HepG2 (cell line): ENCODE data around the gene SLC9A8. TPM values are rescaled to one million over a fixed set of nuclear protein-coding genes. Genes with fewer than 3 reads are reported as not detected.

Source experiments
- CBX5 ChIP-seq: sonication (generic); formaldehyde crosslinking; IDR thresholded peaks from 2 replicates; pipeline ENCODE4 v1.4.0; 2020; ENCODE audit warnings: missing genetic modification reagents, borderline replicate concordance
- CCDC6 ChIP-seq: sonication (generic); formaldehyde crosslinking; IDR thresholded peaks from 2 replicates; pipeline ENCODE4 v1.8.1; 2022; ENCODE audit warnings: mild to moderate bottlenecking, missing genetic modification reagents, moderate library complexity
- CENPT ChIP-seq: sonication (generic); formaldehyde crosslinking; IDR thresholded peaks from 2 replicates; pipeline ENCODE4 v1.8.0; 2022; ENCODE audit warnings: low read depth, mild to moderate bottlenecking, moderate library complexity, missing genetic modification reagents
- CHD4 ChIP-seq: fragments of 200-600 bp; sonication (generic); IDR thresholded peaks from 2 replicates; pipeline ENCODE4 v1.7.0; 2017; ENCODE audit warnings: mild to moderate bottlenecking, low read length, borderline replicate concordance
- DMTF1 ChIP-seq: sonication (generic); formaldehyde crosslinking; IDR thresholded peaks from 2 replicates; pipeline ENCODE4 v1.4.0; 2020; ENCODE audit warnings: mild to moderate bottlenecking, missing genetic modification reagents
- DNMT1 ChIP-seq: sonication (generic); formaldehyde crosslinking; IDR thresholded peaks from 2 replicates; pipeline ENCODE4 v1.5.1; 2020; ENCODE audit warnings: mild to moderate bottlenecking, missing genetic modification reagents
- ETV5 ChIP-seq: IDR thresholded peaks from 2 replicates; pipeline ENCODE4 v1.6.1; 2018; ENCODE audit warnings: missing biosample characterization, missing genetic modification reagents, inconsistent platforms, borderline replicate concordance
- FUBP1 ChIP-seq: sonication (generic); formaldehyde crosslinking; IDR thresholded peaks from 2 replicates; pipeline ENCODE4 v1.5.1; 2020; ENCODE audit warnings: missing genetic modification reagents, mild to moderate bottlenecking, borderline replicate concordance
- KDM1A ChIP-seq: IDR thresholded peaks from 2 replicates; pipeline ENCODE4 v1.6.1; 2016; ENCODE audit warnings: missing compliant biosample characterization
- MTERF4 ChIP-seq: sonication (generic); formaldehyde crosslinking; IDR thresholded peaks from 2 replicates; pipeline ENCODE4 v1.8.0; 2023; ENCODE audit warnings: mild to moderate bottlenecking, missing genetic modification reagents
- NCOR1 ChIP-seq: fragments of 200-600 bp; sonication (generic); IDR thresholded peaks from 2 replicates; pipeline ENCODE4 v1.7.0; 2017; ENCODE audit warnings: antibody characterized with exemption, low read length, borderline replicate concordance
- NONO ChIP-seq, 2 experiments: fragments of 450-650 bp in 1 of 2; sonication (generic) in 1 of 2; formaldehyde crosslinking in 1 of 2; IDR thresholded peaks in 1 of 2; conservative IDR thresholded peaks in 1 of 2; 2 replicates each; pipeline versions ENCODE4 v1.6.1 to v1.8.0; 2017 to 2022; ENCODE audit warnings: mild to moderate bottlenecking in 1 of 2, missing genetic modification reagents in 1 of 2, moderate library complexity in 1 of 2
- RNF2 ChIP-seq: fragments of 450-650 bp; conservative IDR thresholded peaks from 2 replicates; pipeline ENCODE4 v1.6.1; 2016; ENCODE audit warnings: low read depth
- SIX4 ChIP-seq: sonication (generic); formaldehyde crosslinking; IDR thresholded peaks from 2 replicates; pipeline ENCODE4 v1.4.0; 2020; ENCODE audit warnings: missing genetic modification reagents
- SNAPC5 ChIP-seq: sonication (generic); formaldehyde crosslinking; IDR thresholded peaks from 2 replicates; pipeline ENCODE4 v1.8.1; 2023; ENCODE audit warnings: mild to moderate bottlenecking, missing genetic modification reagents, borderline replicate concordance
- TCF12 ChIP-seq, 2 experiments: fragments of 450-650 bp in 1 of 2; sonication (generic) in 1 of 2; formaldehyde crosslinking in 1 of 2; IDR thresholded peaks; 2 replicates each; pipeline versions ENCODE4 v1.6.1 to v1.8.0; 2017 to 2022; ENCODE audit warnings: antibody characterized with exemption in 1 of 2, mild to moderate bottlenecking in 1 of 2, missing genetic modification reagents in 1 of 2, moderate library complexity in 1 of 2
- TOE1 ChIP-seq: sonication (generic); formaldehyde crosslinking; IDR thresholded peaks from 2 replicates; pipeline ENCODE4 v1.4.0; 2020; ENCODE audit warnings: mild to moderate bottlenecking, missing genetic modification reagents
- ZBTB38 ChIP-seq: sonication (generic); formaldehyde crosslinking; IDR thresholded peaks from 2 replicates; pipeline ENCODE4 v1.5.1; 2020; ENCODE audit warnings: mild to moderate bottlenecking, missing genetic modification reagents
- ZBTB43 ChIP-seq: sonication (generic); formaldehyde crosslinking; conservative IDR thresholded peaks from 2 replicates; pipeline ENCODE4 v1.4.0; 2020; ENCODE audit warnings: missing genetic modification reagents
- ZFP62 ChIP-seq: sonication (generic); formaldehyde crosslinking; IDR thresholded peaks from 2 replicates; pipeline ENCODE4 v1.4.0; 2020; ENCODE audit warnings: missing genetic modification reagents
- ZNF232 ChIP-seq: sonication (generic); formaldehyde crosslinking; IDR thresholded peaks from 2 replicates; pipeline ENCODE4 v1.4.0; 2020; ENCODE audit warnings: missing genetic modification reagents, borderline replicate concordance
- ZNF441 ChIP-seq: sonication (generic); formaldehyde crosslinking; IDR thresholded peaks from 2 replicates; pipeline ENCODE4 v1.7.0; 2021; ENCODE audit warnings: missing genetic modification reagents, borderline replicate concordance
- ZNF460 ChIP-seq: sonication (generic); formaldehyde crosslinking; IDR thresholded peaks from 2 replicates; pipeline ENCODE4 v1.5.1; 2020; ENCODE audit warnings: missing genetic modification reagents, mild to moderate bottlenecking, borderline replicate concordance
- ZSCAN20 ChIP-seq: sonication (generic); formaldehyde crosslinking; IDR thresholded peaks from 2 replicates; pipeline ENCODE4 v1.4.0; 2020; ENCODE audit warnings: missing genetic modification reagents, mild to moderate bottlenecking, borderline replicate concordance
- polyA plus RNA-seq, 8 experiments: library from polyadenylated mRNA; depleted of rRNA in 3 of 8; stranded (reverse) in 7 of 8; unstranded in 1 of 8; fragments of >200 nt; fragmentation: Illumina TruSeq in 4 of 8; extraction: Trizol in 4 of 8; gene quantifications; 2 replicates each; pipeline versions ENCODE4 v1.2.1 to v1.2.3, GENCODE V29; 2011 to 2016; ENCODE audit warnings: low read depth in 4 of 8, missing spikeins in 1 of 8, mixed read lengths in 1 of 8; ENCODE audit not compliant: insufficient read depth in 1 of 8
- total RNA-seq, 5 experiments: library from RNA; depleted of rRNA; stranded (reverse); fragments of >200 nt; fragmentation: Illumina TruSeq; extraction: Trizol; gene quantifications; 2 replicates each; pipeline ENCODE4 v1.2.3, GENCODE V29; 2016; ENCODE audit warnings: low read depth in 1 of 5

The SLC9A8 gene
- total and polyA plus RNA-seq, 2 of the 13 experiments (the other 11 are each of a cell fraction or from before 2014, with no cell fraction given): 4.1 to 7.4 TPM

- TF ChIP-seq KDM1A (CRISPR knock-in tag) (peak; percentile 13; the same call in 1 of the 2 replicates), NCOR1 (0 out of 2 replicates have a peak, but pooled peaks have one; percentile 3), CHD4 (peak; percentile 92; the same call in 1 of the 2 replicates), TCF12 (IDR thresholded peaks at IDR 0.05) (no peak), TCF12 (CRISPR knock-in tag; IDR thresholded peaks at IDR 0.05) (no peak), RNF2 (no peak), SIX4 (no peak), CCDC6 (CRISPR knock-in tag) (no peak), ZSCAN20 (CRISPR knock-in tag) (no peak; the same call in 1 of the 2 replicates), ZBTB43 (CRISPR knock-in tag) (no peak), ZFP62 (CRISPR knock-in tag) (no peak), CENPT (no peak), TOE1 (CRISPR knock-in tag) (no peak), SNAPC5 (CRISPR knock-in tag) (no peak), FUBP1 (no peak), DNMT1 (no peak), ZBTB38 (CRISPR knock-in tag) (peak; percentile 60), ETV5 (CRISPR knock-in tag) (no peak), MTERF4 (CRISPR knock-in tag) (0 out of 2 replicates have a peak, but pooled peaks have one; percentile 5), ZNF460 (CRISPR knock-in tag) (no peak; the same call in none of the 2 replicates), ZNF441 (no peak), CBX5 (CRISPR knock-in tag) (no peak), ZNF232 (CRISPR knock-in tag) (no peak), NONO (IDR thresholded peaks at IDR 0.05) (no peak), NONO (CRISPR knock-in tag; conservative IDR thresholded peaks at IDR 0.05) (no peak), DMTF1 (CRISPR knock-in tag) (no peak)
Measured at GRCh38 chr20:49935746-49936152, 123.1 kb downstream of the SLC9A8 start (continued).
